MG63 (cell line): ENCODE results near the gene EPOP. TPM values are rescaled to one million over a fixed set of nuclear protein-coding genes. Genes with fewer than 3 reads are reported as not detected.
A peak's percentile ranks its signal among the peaks of the same experiment; 100 is the strongest.

Experiments
- DNase-seq: peaks from one replicate; pipeline ENCODE4 v3.0.0-alpha.2; 2020
- H3K27me3 ChIP-seq: fragments of 250-450 bp; sonication (Bioruptor Pico); 2 replicates; pipeline ENCODE4 v1.5.1; 2020; ENCODE audit warnings: mild to moderate bottlenecking, moderate library complexity
- H3K36me3 ChIP-seq: fragments of 250-450 bp; sonication (Bioruptor Pico); 2 replicates; pipeline ENCODE4 v1.5.1; 2020; ENCODE audit warnings: mild to moderate bottlenecking, moderate library complexity
- H3K4me3 ChIP-seq: fragments of 250-450 bp; sonication (Bioruptor Pico); 2 replicates; pipeline ENCODE4 v1.5.1; 2020; ENCODE audit warnings: mild to moderate bottlenecking, moderate library complexity
- H3K9me3 ChIP-seq: fragments of 250-450 bp; sonication (Bioruptor Pico); 2 replicates; pipeline ENCODE4 v1.5.1; 2020; ENCODE audit warnings: mild to moderate bottlenecking, moderate library complexity
- total RNA-seq: library from RNA; depleted of rRNA; stranded (reverse); fragments of >200 nt; shearing (Covaris generic); gene quantifications from 2 replicates; pipeline ENCODE4 v1.2.3, GENCODE V29; 2014; ENCODE audit warnings: low replicate concordance

Gene EPOP
- total RNA-seq, 1 experiment from 2014 or later, result 7.9 TPM

DNA sequence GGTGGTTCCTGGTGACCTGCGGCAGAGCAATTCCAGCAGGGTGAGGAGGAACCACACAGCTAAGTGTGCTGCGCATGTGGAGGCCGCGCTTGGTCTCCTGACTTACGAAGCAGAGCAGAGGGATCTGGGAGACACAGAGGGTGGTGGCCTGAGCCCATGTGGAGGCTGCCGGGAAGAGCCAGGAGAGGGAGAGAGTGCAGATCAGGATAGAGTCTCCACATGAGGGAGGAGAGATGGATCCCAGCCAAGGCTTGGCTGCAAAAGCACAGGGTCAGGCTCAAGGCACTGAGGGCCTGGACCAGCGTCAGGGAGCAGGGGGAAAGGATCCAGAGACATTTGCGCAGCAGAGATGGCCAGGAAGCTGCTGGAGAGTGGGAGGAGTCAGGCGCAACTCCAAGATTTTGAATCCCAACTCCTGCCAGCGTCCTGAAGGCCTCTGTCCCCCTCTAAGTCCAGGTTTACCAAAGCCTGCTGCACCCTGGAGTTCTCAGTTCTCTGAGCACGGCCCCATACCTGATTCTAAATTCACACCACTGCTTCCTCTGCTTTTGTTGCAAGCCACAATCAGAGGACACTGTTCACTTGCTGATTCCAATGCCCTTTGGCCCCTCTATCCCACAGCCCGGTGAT, 19.1 kb upstream of the EPOP start:
- peak; percentile 81 for DNase-seq
- Histone ChIP-seq H3K27me3 (0 out of 2 replicates have a peak, but pooled peaks cover 3% of the 10 kb centered on the region), H3K36me3 (no peaks in the 10 kb centered on the region), H3K4me3 (no peak overlapping the region), H3K9me3 (no peaks in the 10 kb centered on the region)

DNA sequence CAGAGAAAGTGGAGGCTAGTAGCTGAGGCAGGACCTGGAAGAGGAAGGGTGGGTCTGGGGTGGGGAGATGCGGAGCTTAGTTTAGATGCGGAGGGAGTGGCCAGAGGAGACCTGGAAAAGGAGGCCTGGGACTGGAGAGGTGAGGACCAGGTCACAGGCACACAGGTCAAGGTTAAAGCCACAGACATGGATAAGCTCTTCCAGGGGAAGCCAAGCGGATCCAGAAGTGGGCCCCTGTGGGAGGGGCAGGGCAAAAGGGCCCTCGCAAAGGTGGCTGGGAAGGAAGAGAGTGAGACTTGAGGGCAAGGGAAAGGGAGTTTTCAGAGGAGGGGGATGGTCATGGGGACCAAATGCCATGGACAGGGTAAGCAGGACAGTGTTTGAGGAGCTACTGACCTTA, 16.4 kb upstream of the EPOP start:
- DNase-seq, result no peak
- Histone ChIP-seq H3K4me3 (no peak overlapping the region), H3K27me3 (no peaks in the 10 kb centered on the region), H3K36me3 (no peaks in the 10 kb centered on the region), H3K9me3 (no peaks in the 10 kb centered on the region)

DNA sequence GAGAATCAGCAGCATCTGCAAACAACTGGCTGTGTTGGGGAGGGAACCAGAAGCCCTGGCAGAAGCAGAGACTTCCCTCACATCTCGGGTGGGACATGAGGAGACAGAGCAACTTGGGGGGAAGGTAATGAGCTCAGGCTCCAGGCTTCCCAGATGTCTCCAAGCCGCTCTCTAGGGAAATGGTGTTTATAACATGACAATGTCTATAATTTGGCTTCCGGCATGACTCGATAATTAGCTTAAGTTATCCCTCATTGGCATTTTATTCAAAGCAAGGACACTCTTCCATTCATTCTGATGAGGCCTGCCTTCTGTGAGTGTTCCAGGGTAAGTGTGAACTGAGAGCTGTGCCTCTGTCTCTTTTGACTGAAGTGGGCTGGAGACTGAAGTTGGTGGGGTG, 15.6 kb upstream of the EPOP start:
- Histone ChIP-seq H3K27me3 (no peaks in the 10 kb centered on the region), H3K9me3 (no peaks in the 10 kb centered on the region), H3K4me3 (no peak overlapping the region), H3K36me3 (no peaks in the 10 kb centered on the region)
- DNase-seq, result no peak

DNA sequence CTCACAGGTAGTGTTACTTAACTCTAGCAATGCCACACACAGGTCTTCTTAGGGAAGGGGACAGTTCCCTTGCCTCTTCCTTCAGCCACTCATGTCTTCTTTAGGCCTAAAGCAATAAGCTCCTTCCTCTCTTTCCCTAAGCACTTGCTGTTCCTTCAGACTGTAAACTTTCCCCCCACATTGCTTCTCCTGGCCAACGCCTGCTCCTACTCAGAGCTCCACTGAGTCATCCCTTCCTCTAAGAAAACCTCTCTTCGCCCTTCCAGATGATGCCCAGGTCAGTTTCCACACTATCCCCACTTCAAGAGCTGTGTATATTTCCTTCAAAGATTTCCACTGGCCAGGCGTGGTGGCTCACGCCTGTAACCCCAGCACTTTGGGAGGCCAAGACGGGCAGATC, 12.5 kb upstream of the EPOP start:
- Histone ChIP-seq H3K9me3 (no peaks in the 10 kb centered on the region), H3K36me3 (no peaks in the 10 kb centered on the region), H3K27me3 (no peaks in the 10 kb centered on the region), H3K4me3 (no peak overlapping the region)
- DNase-seq, result no peak

DNA sequence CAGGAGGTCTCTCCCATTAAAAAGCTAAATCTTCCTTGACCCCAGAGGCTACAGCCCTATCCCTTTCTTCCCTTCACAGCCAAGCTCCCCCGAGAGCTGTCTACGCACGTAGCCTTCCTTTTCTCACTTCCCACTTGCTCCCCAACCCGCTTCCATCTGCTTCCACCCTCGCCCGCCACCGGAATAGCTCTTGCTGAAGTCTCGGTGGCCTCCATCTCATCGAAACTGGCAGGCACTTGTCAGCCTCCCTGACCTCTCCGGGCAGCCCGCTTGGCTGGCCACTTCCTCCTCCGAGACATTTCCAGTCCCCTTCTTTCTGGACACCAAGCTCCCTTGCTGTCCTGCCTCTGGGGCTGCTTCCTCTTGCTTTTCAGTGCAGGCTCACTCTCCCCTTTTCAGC, 10.7 kb upstream of the EPOP start:
- H3K4me3 ChIP-seq, result no peak overlapping the region
- no peaks in the 10 kb centered on the region for H3K36me3 ChIP-seq
- no peaks in the 10 kb centered on the region for H3K27me3 ChIP-seq
- no peaks in the 10 kb centered on the region for H3K9me3 ChIP-seq
- DNase-seq, result no peak

DNA sequence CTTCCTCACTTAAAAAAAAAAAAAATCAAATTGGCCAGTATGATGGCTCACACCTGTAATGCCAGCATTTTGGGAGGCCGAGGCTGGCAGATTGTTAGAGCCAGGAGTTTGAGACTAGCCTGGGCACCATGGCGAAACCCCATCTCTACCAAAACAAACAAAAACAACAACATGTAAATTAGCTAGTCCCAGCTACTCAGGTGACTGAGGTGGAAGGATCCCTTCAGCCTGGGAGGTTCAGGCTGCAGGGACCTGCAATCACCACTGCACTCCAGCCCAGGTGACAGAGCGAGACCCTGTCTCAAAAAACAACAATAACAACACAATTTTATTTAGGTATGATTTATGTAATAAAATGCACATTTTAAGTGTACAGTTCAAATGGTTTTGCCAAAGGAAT, 6.3 kb upstream of the EPOP start:
- Histone ChIP-seq H3K27me3 (no peaks in the 10 kb centered on the region), H3K36me3 (no peaks in the 10 kb centered on the region), H3K4me3 (no peak overlapping the region), H3K9me3 (no peaks in the 10 kb centered on the region)
- DNase-seq, result no peak

DNA sequence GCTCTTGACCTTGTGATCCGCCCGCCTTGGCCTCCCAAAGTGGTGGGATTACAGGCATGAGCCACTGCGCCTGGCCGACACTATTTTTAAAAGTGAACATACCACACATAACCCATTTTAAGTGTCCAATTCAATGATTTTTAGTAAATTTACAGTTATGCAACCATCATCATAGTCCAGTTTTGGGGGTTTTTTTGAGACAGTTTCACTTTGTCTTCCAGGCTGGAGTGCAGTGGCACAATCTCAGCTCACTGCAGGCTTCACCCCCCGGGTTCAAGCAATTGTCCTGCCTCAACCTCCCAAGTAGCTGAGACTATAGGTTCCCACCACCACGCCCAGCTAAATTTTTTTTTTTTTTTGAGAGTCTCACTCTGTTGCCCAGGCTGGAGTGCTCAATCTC, 3.1 kb upstream of the EPOP start:
- H3K4me3 ChIP-seq, result no peak overlapping the region
- no peaks in the 10 kb centered on the region for H3K27me3 ChIP-seq
- no peaks in the 10 kb centered on the region for H3K9me3 ChIP-seq
- DNase-seq, result no peak
- no peaks in the 10 kb centered on the region for H3K36me3 ChIP-seq

DNA sequence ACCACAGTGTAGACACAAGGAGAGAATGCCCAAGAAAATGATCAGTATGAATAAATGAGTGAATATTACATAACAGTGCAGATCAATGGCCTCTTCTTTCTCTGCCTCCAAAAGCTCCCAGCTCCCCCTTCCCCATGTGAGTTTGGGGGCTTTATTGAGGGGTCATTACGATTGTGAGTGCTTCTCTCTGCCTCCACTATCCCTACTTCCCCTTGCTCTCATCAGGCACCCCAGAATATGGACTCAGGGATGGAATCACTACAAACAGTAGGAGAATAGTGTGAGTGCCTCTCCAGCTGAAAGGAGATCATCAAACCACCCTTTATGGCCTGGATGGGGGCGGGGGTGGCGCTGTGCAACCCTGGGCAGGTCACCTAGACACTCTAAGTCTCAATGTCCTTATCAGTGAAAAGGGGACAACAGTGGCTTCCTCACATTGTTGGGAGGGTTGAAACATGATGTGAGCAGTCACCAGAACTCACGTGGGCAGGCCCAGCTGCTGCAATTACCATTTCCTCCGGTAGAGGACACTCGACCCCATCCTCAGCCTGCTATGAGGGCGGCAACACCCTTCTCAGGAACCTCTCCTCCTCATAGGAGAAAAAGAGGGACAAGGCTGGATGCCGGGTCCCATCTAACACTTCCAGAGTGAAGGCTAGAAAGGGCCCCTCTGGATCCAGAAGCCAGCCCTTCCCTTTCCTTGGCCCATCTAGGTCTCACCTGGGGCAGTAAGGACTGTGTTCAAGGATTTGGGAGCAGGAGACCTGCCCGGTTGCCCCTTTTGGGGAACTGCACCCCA, 2.1 kb upstream of the EPOP start:
- DNase-seq, result peak; percentile 77
- H3K4me3 ChIP-seq, result no peak overlapping the region
- no peaks in the 10 kb centered on the region for H3K36me3 ChIP-seq
- H3K27me3 ChIP-seq, result no peaks in the 10 kb centered on the region; the same call in 1 of the 2 replicates
- no peaks in the 10 kb centered on the region for H3K9me3 ChIP-seq

DNA sequence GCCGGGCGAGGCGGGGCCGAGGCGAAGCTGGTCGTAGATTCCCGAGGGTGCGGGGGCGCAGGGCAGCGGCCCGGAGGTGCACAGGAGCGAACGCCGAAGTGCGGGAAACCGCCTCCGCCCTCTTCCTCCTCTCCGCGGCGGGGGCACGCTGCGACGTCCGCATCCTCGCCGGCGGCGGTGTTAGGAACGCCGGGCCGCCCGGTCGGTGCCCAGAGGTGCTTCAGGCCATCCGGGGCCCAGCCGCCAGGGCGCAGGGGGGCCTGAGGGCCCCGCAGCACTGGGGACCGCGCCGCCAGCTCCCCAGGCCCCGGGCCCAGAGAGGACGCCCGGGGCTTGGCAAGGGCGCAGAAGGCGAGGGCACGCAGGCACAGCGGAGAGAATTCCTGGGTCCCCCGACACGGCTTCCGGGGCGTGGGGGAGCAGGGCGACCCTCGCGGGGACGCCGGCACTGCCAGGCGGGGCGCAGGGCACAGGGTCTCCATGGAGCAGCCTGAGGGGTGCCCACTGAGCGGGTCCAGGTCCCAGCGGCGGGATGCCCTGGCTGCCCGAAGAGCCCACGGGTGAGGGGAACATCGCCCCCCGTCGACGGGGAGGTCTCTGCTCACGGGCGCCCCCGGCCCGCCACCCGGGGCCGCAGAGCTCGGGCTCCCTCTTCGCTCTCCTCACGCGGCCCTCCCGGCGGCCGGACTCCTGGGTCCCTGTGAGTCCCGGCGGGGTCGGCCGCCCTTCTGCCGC, 576 bp downstream of the EPOP start:
- Histone ChIP-seq H3K36me3 (no peaks in the 10 kb centered on the region), H3K27me3 (peaks cover 14% of the 10 kb centered on the region), H3K4me3 (peak overlapping the region; percentile 56), H3K9me3 (no peaks in the 10 kb centered on the region)
- DNase-seq, result no peak

DNA sequence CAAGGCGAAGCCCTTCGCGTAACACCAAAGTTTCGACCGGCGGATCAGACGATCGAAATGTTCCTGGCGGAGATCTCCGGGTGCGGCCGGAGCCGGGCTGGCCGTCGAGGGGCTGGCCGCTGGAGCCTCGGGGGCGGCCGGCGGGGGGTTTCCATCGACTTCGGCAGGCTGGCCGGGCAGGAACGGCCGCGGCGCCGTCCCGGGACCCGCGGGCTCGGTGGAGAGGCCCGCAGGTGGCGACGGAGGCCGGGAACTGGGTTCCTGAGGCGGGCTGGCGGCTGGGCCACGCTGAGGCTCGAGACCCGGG, 1.1 kb downstream of the EPOP start:
- H3K9me3 ChIP-seq, result no peaks in the 10 kb centered on the region
- H3K27me3 ChIP-seq, result peaks cover 18% of the 10 kb centered on the region
- no peak for DNase-seq
- H3K36me3 ChIP-seq, result no peaks in the 10 kb centered on the region
- no peak overlapping the region for H3K4me3 ChIP-seq

DNA sequence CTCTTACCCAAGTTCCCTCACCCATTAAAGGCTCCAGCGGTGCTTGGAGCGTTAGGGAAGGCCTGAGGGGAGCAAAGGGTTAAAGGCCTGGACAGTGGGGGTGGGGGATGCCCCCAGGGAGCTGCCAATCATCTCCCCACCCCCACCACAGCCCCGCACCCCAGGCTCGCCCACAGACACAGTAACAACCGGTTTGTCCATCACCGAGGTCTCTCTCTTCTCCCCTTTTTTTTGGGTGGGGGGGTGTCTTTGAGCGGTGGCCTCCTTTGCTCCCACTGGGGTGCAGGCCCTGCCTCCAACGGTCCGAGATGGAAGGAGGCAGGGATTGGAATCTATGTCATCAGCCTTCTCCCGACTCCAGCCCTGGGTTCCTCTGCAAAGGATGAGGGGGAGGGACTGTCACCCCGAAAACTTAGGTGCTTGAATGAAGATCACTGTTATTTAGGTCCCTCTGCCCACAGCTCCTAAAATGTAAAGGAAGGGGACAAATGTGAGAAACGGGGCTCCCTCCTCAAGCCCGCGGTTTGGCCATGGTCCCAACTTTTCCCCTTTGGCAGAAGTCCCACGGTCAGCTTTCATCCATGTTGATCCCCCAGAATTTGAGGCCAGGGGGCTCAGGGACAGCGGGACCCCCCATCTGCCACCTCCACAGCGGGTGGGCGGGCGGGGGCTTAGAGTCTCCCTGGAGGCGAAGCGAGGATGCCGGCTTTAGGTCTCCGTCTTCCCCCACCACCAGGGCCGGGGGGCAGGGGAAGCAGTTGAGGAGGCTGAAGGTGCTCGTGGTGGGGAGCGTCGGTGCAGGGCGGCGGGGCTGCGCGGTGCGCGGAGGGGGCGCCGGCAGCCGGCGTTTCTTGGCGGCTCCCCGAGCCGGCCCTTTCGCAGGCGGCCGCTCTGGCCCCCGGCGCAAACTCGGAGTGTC, 1.7 kb downstream of the EPOP start:
- Histone ChIP-seq H3K36me3 (no peaks in the 10 kb centered on the region), H3K9me3 (no peaks in the 10 kb centered on the region), H3K4me3 (no peak overlapping the region), H3K27me3 (peaks cover 18% of the 10 kb centered on the region)
- no peak for DNase-seq

DNA sequence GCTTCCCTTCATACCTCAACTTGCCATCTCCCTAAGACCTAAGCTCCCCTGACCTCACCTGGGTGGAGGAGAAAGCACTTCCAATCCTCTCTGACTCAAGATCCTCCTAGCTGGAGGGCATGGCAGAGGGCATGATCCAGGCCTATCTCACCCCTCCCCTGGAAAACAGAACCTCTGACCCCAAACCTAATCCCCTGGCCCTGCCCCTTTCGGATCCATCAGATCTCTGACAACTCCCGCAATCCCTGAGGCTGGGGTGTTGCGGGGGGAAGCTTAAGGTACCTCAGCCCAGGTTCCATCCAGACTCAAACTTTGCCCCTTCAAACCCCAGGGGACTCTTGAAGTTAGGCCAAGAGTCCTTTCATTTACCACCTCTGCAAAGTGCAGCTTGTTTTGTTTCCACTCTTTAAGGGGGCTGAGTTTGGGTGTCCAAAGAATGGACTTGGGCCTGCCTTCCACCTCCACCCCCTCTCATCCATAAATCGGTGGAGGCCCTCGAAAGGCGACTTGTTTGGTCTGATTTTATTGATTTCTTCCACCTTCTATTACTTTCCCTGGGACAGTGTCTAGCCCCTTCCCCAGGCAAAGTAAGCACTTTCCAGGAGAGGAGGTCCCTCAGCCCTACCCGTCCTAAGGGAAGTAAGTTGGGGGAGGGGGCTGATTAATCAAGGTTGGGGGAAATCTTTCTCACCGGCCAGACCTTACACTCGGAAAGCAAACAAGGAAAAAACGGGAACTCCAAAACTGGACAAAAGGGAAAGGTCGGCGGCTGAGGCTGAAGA, 2.6 kb downstream of the EPOP start:
- no peak for DNase-seq
- Histone ChIP-seq H3K36me3 (no peaks in the 10 kb centered on the region), H3K27me3 (peaks cover 18% of the 10 kb centered on the region), H3K4me3 (no peak overlapping the region), H3K9me3 (no peaks in the 10 kb centered on the region)

DNA sequence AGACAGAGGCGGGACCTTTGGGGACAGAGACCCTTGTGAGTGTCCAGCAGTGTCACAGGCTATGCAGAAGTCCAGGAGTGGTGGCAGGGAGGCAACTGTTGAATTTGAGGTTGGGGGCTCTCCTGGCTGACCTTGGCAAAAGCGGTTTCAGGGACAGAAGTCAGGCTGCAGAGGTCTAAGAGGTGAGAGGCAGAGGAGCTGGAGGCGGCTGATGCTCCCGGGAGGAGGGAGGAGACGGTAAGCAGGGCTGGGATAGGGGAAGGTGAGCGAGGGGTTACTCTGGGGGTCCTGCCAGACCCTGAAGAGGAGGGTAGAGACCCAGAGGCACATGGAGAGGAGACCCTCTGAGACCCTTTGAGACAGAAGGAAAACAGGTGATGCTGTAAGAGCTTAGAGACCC, 5.2 kb downstream of the EPOP start:
- Histone ChIP-seq H3K27me3 (peaks cover 18% of the 10 kb centered on the region), H3K9me3 (no peaks in the 10 kb centered on the region), H3K4me3 (no peak overlapping the region), H3K36me3 (no peaks in the 10 kb centered on the region)
- no peak for DNase-seq

DNA sequence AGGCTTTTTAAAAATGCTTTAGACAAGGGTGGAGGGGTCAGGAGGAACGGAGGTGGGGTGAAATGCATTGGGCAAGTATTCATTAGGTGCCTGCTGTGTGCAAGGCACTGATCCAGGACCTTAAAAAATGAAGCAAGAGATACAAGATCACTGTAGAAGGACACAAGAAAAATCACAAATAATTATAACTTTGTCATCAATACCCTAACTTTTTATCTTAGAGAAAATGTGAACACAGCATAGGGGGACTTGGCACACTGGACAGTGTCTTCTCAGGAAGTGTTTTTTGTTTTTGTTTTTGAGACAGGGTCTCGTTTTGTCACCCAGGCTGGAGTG, 7.0 kb downstream of the EPOP start:
- H3K9me3 ChIP-seq, result no peaks in the 10 kb centered on the region
- peaks cover 18% of the 10 kb centered on the region for H3K27me3 ChIP-seq
- no peaks in the 10 kb centered on the region for H3K36me3 ChIP-seq
- no peak overlapping the region for H3K4me3 ChIP-seq
- no peak for DNase-seq

DNA sequence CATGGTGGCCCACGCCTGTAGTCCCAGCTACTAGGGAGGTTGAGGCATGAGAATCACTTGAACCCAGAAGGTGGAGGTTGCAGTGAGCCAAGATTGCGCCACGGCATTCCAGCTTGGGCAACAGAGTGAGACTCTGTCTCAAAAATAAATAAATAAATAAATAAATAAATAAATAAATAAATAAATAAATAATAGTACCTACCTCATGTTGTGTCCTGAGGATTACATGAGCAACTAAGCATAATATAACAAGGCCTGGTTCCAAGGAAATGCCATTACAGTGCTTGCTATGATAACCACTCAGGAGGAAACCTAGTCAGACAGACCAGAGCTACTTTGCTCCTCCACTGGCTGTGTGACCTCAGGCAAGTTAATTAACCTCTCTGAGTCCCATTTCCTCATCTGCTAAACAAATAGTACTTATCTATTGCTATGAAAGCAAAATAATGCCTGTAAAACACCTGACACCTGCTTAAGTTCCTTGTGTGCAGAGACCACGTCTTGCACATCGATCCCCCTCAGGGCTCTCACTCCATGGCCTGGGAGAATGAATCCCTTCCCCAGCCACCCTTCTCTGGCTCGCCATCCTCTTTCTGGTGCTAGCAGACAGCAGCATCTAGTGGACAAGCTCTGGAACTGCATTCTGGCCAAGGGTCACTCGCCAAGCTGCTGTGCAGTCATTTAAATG, 7.5 kb downstream of the EPOP start:
- H3K4me3 ChIP-seq, result no peak overlapping the region
- H3K27me3 ChIP-seq, result peaks cover 18% of the 10 kb centered on the region
- no peaks in the 10 kb centered on the region for H3K9me3 ChIP-seq
- no peaks in the 10 kb centered on the region for H3K36me3 ChIP-seq
- peak; percentile 65 for DNase-seq
